Fibroblast of skin of right biceps (primary cell): ENCODE measurements around the gene POU6F2.

Experiments
- DNase-seq: peaks from one replicate; pipeline ENCODE4 v3.0.0-alpha.2; 2013

Gene POU6F2

DNA sequence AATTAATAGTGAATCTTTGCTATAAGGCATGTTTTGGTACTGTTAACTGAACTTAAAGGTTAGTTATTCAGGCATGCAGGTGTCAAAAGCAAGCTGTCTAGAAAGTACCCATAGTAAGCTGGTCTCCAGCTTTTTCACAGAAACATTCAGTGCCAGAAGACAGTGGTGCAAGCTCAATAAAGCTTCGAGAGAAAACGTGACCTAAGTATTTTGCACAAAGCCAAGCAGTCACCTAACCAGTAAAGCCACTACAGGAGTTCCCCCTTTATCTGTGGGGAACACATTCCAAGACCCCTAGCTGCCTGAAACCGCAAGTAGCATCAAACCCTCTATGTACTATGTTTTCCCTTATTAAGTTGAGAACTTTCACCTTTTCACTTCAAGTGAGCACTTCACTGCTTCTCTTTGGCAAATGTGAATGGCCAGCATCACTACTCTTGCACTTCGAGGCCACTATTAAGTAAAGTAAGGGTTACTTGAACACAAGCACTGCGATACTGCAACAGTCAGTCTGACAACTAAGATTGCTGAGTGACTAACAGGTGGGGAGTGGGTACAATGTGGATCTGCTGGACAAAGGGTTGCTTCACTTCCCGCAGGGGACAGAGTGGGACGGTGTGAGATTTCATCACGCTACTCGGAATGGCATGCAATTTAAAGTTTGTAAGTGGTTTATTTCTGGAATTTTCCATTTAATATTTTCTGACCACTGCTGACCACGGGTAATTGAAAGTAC, 334.7 kb downstream of the POU6F2 start:
- DNase-seq, result no peak

DNA sequence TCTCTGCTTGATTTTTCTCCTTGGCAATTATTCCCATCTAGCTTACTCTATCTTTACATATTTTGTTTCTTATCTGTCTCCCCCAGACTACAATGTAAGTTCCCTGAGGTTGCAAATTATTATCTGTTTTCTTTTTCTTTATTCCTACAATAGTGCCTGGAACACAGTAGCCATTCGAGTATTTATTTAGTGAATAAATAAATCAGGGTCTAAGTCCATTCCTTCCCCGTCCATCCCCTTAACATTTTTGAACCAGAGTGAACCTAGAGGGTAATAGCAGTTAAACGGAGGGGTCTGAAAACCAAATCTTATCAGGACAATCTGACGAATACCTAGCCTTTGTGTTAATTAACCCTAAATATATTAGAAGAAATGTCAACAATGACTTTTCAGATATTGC, 335.7 kb downstream of the POU6F2 start:
- no peak for DNase-seq

DNA sequence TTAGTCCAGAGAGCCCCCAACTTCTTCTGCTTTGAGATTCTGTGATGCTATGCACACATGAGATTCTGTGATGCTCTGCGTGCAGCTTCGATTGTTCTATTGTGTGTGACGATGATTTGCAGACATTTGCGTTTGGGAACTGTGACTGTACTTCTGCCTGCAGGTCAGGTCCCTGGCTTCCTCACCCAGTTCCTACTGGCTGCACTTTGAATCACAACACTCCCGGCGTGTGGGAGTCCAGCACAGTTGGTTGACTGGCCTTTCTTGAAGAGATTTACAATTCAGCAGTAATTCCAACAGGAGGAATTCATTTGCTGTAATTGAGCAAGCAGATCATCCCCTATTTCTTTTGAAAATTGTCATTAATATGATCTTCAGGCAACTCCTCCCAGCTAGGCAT, 336.3 kb downstream of the POU6F2 start:
- no peak for DNase-seq

DNA sequence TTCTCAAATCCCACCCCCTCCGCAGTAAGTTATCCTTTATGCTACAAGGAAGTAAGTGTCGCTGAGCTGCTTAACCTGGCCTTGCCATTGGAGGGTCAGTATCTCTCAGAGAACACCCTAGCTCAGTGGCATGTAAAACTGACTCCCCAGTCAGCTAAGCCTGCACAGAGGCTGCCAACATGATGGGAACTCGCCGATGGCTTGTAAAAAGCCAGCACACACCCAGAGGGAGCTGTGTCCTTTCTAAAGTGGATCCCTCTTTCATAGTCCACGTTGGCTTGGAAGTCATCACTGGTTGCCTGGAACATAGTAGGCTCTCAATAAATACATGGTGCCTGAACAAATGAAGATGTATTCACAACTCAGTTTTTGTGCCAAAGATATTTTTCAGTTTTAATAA, 339.4 kb downstream of the POU6F2 start:
- DNase-seq, result no peak

DNA sequence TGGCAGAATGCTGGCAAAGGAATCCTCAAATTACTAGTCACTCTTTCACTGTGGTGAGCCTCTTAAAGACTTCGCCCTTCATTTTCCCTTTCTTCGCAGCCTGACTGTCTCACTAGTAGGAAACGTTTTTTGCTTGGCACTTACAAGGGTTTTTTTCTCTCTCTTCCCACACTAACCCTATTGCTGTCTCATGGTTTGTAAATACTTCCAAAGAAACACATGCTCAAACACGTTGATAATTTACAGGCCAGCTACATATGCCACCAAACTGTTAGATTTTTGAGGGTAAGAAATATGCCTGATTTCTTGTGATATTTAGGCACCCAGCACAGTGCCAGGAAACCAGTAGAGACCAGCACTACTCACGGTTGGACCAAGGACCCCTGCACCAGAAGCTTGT, 340.2 kb downstream of the POU6F2 start:
- no peak for DNase-seq

DNA sequence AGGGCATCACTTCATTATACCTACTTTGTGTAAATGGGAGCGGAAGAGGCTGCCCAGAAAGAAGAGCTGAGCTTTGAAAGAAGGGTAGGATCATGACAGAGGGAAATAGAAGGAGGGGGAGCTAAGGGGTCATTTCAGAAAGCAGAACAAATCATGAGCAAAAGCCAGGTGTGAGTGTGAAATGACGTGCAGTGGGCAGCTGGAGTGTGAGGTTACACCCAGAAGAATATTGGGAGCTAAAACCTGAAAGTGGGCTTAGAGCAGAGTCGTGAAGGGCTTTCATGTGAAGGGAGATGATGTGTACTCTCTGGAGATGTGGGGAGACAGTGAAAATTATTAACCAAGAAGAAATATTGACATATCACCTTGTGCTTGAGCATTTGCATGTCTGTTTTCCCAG, 343.5 kb downstream of the POU6F2 start:
- DNase-seq, result no peak

DNA sequence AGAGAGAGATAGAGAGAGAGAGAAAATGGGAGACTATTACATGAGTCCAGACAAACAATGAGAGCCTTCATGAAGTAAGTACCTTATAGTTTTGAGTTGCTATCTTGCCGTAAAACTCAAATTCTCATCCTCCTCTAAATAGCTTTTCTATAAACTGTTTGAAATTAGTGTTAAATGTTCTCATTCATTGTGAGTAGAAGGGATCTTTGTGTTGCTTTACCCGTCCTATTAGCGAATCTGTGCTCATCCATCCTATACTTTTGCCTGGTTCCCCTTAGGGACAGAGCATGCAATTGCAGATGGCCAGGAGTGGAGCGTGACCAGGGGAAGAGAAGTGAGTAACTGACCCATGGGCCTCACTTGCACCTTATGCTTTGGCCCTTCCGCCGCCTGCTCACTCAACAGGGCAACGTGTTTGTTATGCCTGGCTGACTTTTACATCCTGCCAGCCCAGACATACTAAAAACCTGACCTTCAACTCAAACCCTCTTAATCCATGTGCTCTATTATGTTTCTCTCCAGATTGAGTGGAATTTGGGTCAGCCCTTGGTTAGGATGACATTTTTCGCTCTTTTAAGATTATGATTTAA, 344.3 kb downstream of the POU6F2 start:
- DNase-seq, result no peak

DNA sequence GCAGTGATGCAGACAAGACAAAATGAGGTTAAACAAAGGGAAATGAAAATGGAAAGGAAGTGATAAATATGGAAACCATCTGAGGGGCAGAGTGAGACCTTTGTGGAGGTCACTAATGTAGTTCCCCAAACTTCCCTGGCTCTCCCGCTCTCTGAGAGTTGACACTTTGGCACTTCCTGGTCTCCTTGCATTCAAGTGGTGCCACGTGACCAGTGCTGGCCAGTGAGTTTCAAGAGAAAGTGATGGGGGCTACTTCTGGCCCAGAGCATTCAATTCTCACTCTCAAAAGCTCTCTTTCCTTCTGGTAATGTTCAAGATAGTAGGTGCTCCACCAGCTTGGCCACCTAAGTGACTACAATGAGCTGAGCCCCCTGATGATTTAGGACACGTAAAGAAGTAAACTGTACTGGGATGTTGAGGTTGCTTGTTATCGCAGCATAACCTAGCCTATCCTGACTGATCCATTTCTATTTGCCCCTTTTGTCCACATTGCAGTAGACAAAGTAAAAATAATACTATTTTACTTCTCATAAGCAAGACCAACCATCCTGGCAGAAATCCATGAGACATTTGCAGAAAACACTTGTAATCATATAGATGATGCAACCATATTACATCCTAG, 346.5 kb downstream of the POU6F2 start:
- DNase-seq, result no peak

DNA sequence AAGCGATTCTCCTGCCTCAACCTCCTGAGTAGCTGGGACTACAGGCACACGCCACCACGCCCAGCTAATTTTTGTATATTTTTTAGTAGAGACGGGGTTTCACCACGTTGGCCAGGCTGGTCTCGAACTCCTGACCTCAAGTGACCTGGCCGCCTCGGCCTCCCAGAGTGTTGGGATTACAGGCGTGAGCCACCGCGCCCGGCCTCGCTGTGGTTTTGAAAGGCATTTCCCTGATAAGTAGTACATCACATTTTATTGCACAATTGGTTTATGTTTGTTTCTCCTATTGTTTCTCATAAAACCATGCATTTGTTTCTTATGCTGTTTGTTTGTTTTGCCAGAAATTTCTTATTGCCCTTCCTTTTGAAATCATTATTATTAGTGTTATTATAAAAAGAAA, 353.9 kb downstream of the POU6F2 start:
- DNase-seq, result peak; percentile 55

DNA sequence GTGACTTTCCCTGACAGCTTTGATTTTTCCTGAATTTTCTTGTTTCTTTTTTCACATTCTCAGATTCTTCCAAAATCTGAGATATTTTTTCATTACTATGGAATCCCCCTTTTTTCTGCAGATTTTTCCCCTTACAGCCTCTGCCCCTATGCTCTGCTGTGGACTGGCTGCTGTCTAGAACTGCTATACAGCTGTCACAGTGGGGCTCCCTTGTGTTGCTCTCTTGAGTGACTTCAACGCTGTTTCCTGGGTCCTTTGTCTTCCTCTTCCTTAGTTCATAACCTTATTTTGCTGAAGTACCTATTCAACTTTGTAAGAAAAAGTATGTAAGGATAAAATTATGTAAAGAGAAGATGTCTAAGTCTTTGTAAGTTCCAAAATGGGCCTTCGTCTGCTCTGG, 354.4 kb downstream of the POU6F2 start:
- no peak for DNase-seq

DNA sequence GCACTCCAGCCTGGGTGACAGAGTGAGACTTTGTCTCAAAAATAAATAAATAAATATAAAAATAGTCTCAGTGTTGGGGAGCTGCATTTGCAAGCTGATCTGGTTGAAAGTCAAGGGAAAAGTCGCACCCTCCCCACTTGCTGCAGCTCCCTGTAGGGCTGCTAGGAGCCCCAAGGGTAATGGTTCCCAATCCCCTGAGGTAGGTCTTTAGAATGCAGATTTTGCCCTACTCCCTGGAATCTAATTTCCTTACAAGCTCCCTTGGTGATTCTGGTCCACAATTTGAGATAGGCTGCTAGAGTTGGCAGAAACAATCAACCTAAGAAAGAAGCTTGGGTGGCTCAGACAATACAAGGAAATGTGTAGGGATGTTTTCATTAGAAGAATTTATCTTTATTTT, 356.0 kb downstream of the POU6F2 start:
- DNase-seq, result no peak

DNA sequence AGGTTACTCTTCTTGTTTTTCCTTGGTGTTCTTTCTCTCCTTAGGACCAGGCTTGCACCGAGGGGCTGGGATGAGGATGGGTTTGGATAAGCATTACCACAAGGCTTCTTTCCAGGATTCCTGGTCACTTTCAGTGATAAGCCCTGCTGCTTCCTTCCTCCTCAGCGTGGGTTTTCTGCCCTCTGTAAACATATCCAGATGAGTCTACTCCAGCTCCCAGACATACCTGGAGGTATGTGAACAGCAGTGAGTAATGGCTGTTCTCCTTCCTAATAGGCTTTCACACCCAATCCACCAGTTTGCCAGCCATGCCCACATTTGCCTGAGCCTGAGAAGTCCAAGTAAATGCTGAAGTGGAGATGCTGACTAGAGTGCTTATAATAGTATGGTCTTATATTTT, 358.7 kb downstream of the POU6F2 start:
- peak; percentile 59 for DNase-seq

DNA sequence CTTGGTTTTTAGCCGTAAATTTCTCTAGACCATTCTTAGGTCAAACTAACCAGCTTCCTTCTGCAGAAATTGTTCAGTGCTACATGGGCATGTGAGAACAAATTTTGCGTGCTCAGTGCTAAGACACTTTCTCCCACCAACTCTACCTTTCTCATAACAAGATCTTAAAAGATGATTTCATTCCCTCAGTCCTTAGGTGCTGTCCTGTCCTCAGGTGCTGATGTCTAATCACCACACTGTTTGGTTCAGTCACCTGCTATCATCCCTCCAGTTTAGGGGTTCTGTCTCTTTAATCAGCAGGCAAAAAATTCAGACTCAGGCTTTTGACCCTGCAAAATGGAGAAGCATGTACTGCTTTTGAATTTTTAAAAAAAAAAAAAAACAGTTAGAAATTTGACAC, 361.0 kb downstream of the POU6F2 start:
- DNase-seq, result no peak

DNA sequence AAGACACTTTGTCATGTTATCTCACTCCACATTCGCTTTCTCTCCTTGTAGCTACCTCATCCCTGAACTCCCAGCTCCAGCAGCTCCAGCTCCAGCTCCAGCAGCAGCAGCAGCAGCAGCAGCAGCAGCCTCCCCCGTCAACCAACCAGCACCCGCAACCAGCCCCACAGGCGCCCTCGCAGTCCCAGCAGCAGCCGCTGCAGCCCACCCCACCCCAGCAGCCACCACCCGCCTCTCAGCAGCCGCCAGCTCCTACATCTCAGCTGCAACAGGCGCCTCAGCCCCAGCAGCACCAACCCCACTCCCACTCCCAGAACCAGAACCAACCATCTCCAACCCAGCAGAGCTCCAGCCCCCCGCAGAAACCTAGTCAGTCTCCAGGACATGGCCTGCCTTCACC, 361.9 kb downstream of the POU6F2 start:
- DNase-seq, result no peak

DNA sequence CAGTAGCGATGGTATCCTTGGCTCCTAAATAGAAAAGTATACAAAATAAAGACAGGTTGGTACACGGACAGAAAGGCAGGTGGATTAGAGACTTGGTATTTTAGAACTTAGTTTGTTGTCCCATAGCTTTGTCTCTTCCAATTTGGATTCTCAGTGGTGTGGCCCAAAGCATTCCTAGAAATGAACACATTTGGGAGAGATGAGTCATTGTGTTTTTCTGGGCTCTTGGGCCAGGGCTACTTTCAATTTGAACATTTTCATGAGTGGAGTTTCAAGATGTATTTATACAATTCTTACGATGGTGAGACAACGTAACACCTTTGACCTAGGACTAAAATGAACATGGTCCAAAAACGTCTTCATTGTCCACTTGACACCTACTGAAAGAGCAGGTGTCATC, 363.4 kb downstream of the POU6F2 start:
- peak; percentile 16 for DNase-seq

DNA sequence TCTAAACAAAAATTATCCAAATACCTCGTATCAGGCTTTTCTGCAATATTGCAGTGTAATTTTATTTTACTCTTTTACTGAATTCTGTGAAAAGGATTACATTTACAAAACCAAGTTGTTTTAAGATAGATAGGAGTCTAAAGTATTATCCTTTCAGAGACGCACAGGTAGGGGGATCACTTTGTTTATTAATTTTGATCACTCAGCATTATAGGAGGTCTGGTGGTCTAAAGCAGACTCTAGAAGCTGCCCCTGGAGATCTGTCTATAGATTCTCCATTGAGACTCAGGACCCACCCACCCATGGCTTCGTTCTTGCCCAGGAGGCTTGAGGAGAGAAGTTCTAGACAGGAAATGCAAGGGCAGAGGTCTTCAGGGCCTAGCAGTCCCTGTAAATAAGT, 365.1 kb downstream of the POU6F2 start:
- no peak for DNase-seq

DNA sequence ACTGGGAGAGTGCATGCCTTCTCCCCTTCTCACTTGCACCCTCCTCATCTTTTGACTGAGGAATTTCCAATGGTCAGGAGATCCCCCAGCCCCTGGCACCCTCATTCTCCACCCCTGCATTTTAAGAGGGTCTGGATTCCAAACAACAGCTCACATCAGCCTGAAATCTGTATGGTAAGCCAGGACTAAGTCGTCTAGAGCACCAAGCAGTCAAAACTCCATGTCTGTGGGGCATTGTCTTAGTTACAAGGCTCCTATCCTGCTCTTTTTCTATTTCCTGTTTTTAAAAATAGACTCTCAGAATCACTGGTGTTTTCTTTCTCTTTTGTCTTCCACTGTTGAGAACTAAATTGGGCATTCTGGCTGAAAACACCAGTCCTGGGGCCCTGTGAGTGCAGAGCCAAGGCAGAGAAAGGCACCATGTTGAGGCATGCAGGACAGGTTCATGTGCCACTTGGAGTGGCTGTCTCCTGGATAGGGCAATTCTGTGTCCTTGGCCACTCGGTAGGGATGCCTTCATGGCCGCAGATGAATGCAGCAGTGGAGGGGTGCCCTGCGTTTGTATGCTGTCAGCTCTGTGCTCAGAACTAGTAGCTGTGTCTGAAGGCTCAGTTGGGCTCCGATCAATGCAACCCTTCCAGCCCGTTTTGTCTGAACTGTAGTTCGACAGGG, 371.9 kb downstream of the POU6F2 start:
- DNase-seq, result no peak

DNA sequence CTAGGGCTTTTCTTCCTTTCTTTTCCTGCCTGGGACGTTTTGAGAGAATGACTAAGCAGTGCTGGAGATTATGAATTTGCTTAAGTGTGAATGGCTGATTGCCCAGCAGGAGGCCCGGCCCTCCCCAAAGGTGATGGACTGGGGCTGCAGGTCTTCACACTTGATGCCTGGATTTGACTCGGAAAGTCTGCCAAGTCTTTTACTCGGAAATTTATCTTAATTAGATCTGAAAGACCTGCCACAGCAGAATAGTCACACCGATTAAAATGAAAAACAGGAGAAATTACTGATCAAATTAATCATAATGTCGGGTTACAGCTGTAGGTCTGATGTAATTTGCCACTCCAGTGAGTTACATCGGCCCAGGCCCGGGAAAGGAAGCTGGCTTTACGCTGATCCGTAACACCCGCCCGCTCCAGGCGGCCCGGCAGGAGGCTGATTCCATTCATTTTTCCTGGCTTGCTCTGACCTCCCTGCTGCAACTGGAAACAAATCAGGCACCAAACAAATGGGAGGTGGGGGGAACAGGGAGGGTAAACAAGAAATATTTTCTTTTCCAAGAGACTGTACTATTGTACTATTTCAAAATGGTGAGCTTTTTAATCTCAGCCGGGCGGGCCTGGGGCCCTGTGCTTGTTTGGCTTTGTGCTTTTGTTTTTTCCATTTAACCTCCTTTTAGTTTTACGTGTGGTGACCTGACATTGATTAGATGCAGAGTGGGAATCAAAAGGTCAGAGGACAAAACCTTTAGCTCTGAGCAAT, 376.1 kb downstream of the POU6F2 start:
- DNase-seq, result peak; percentile 90

DNA sequence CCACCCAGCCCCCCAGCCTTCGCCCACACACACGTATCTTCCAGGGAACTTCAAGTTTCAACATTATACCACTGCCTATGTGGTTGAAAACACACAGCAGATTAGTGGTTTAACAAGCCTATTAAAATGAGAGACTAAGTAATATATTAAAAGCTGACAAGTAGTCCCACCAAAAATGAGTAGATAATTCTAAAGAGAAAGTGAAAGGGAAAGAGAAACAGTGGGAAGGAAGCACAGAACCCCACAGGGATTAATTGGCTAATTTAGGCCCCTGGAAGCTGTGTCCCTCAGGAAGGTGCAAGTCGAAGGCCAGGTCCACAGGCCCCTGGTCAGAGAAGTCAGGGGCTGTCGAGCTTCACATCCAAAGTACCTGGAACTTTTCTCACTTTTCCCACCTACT, 378.0 kb downstream of the POU6F2 start:
- DNase-seq, result no peak

DNA sequence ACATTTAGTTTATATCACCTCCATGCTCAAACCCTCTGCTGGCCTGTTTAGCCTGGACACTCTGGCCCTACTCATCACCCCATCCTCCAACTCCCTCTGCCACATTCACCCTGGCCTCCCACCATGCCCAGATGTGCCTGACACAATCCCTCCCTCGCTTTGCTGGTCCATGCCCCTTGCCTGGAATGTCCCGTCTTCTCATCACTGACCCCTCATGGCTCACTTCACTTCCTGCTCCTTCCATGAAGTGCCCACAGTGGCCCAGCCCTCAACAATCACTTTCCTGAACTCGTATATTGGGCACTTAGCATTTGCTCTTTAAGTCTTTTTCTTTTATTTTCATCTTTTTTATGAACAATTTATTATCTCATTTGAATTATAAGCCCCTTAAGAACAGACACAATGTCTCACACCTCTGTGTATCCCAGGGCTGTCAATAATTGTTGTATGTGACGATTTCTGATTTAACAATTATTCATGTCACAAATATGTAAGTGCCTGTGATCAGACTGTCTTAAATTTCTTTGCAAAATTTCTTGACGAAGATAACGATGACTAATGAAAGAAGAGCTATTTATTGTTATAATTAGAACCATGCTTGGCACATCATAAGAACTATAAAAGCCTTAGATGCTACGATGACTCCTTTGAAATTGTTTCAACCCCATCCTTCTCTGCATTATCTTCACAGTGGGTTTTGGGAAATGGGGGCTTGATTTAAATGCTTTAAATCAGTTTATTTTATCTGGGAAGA, 378.6 kb downstream of the POU6F2 start:
- DNase-seq, result peak; percentile 83

DNA sequence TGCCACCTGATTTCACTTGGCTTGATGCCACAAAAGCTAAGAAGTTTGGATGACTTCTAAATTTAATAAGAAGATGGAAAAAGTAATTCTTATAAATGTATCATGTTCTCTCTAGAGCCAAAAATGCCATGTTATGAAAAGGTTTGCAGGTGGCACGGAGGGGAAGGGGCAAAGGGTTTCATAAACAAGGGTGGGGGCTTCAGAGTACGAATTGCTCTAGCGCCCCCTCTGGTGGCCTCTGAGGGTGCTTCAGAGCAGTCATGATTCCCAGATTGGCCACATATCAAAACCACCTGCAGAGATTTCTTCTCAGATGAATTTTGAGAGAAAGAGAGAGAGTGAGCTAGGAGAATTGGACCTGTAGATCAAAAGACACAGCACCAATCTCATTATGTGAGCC, 379.9 kb downstream of the POU6F2 start:
- DNase-seq, result no peak

DNA sequence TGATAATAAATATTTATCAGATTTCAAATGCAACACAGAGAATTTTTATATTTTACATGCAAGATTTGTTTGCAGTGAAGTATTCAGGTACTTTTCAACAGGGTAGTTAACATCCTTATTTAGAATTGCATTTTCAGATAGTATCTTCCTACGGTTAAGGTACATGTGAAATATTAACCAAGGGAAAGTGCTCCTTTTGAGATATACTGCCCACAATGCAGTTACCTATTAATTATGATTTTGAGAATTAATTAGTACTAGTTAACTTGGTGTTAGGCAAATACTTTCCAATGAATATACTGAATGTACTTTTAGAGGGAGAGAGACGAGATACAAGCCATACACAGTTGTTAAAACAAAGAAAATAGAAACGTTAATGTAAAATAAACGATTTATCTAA, 382.3 kb downstream of the POU6F2 start:
- no peak for DNase-seq

DNA sequence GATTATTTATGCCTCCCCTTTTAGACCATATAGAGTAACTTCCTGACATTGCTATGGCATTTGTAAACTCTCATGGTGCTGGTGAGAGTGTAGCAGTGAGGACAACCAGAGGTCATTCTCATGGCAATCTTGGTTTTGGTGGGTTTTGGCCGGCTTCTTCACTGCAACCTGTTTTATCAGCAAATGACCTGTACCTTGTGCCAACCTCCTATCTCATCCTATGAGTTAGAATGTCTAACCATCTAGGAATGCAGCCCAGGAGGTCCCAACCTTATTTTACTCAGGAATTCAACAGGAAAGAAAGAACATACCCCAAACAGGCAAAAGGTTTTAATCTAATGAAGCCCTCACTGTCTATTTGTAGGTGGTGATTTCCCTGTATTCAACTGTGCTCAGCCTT, 383.1 kb downstream of the POU6F2 start:
- peak; percentile 36 for DNase-seq
